Neural progenitor cell (in vitro differentiated cells): ENCODE data around the gene KRT5. TPM values are rescaled to one million over a fixed set of nuclear protein-coding genes. Genes with fewer than 3 reads are reported as not detected.

Experiments
- DNase-seq: peaks from one replicate; pipeline ENCODE4 v3.0.0-alpha.2; 2016; ENCODE audit warnings: low spot score
- H2AFZ ChIP-seq: fragments of 200-600 bp; sonication (generic); replicated peaks from 2 replicates; pipeline ENCODE4 v1.6.1; 2016; ENCODE audit warnings: antibody characterized with exemption
- H3F3A ChIP-seq: fragments of 200-600 bp; sonication (generic); 2 replicates; pipeline ENCODE4 v1.6.1; 2016; ENCODE audit warnings: antibody characterized with exemption, low read depth
- H3K27ac ChIP-seq: fragments of 200-600 bp; sonication (generic); 2 replicates; pipeline ENCODE4 v1.5.1; 2016; ENCODE audit warnings: mild to moderate bottlenecking
- H3K27me3 ChIP-seq: fragments of 200-600 bp; sonication (generic); 2 replicates; pipeline ENCODE4 v1.6.1; 2016; ENCODE audit warnings: mild to moderate bottlenecking, moderate library complexity
- H3K36me3 ChIP-seq: fragments of 200-600 bp; sonication (generic); 2 replicates; pipeline ENCODE4 v1.5.1; 2016
- H3K4me1 ChIP-seq: fragments of 200-600 bp; sonication (generic); 2 replicates; pipeline ENCODE4 v1.6.1; 2016; ENCODE audit warnings: mixed run types
- H3K4me2 ChIP-seq: fragments of 200-600 bp; sonication (generic); 2 replicates; pipeline ENCODE4 v1.6.1; 2016
- H3K4me3 ChIP-seq: fragments of 200-600 bp; sonication (generic); 2 replicates; pipeline ENCODE4 v1.5.1; 2016
- H3K79me2 ChIP-seq: fragments of 200-600 bp; sonication (generic); 2 replicates; pipeline ENCODE4 v1.6.1; 2016; ENCODE audit warnings: low read depth
- H3K9ac ChIP-seq: fragments of 200-600 bp; sonication (generic); 2 replicates; pipeline ENCODE4 v1.6.1; 2016
- H3K9me3 ChIP-seq: fragments of 200-600 bp; sonication (generic); 2 replicates; pipeline ENCODE4 v1.5.1; 2016; ENCODE audit warnings: low read depth
- H4K20me1 ChIP-seq: fragments of 200-600 bp; sonication (generic); 2 replicates; pipeline ENCODE4 v1.6.1; 2016; ENCODE audit warnings: low read depth
- H3K27ac Mint-ChIP-seq: 3 replicates; pipeline ENCODE4 v1.8.0; 2021; ENCODE audit warnings: mixed read lengths
- H3K27me3 Mint-ChIP-seq: 2 replicates; pipeline ENCODE4 v1.8.0; 2022; ENCODE audit warnings: low read depth, mild to moderate bottlenecking, inconsistent platforms, moderate library complexity, mixed read lengths; ENCODE audit not compliant: insufficient read depth
- H3K36me3 Mint-ChIP-seq: 3 replicates; pipeline ENCODE4 v1.8.0; 2021; ENCODE audit warnings: mixed read lengths
- H3K4me1 Mint-ChIP-seq: 3 replicates; pipeline ENCODE4 v1.8.0; 2021; ENCODE audit warnings: mixed read lengths
- H3K4me3 Mint-ChIP-seq: 3 replicates; pipeline ENCODE4 v1.8.0; 2021; ENCODE audit warnings: mild to moderate bottlenecking, moderate library complexity, mixed read lengths
- H3K9me3 Mint-ChIP-seq: 3 replicates; pipeline ENCODE4 v1.8.0; 2020; ENCODE audit warnings: mixed read lengths
- EZH2 ChIP-seq: fragments of 200-600 bp; sonication (generic); IDR thresholded peaks from 2 replicates; pipeline ENCODE4 v1.6.1; 2017; ENCODE audit warnings: antibody characterized with exemption, mild to moderate bottlenecking, moderate library complexity
- EZH2phosphoT487 ChIP-seq: fragments of 200-600 bp; sonication (generic); IDR thresholded peaks from 2 replicates; pipeline ENCODE4 v1.6.1; 2017; ENCODE audit warnings: antibody characterized with exemption
- total RNA-seq: library from RNA; depleted of rRNA; stranded (reverse); fragments of >200 nt; gene quantifications from 2 replicates; pipeline ENCODE4 v1.2.3, GENCODE V29; 2015; ENCODE audit warnings: low replicate concordance
- TF ChIP-seq, protein P1 (sequence below): fragments of 200-600 bp; sonication (generic); IDR thresholded peaks from 2 replicates; pipeline ENCODE4 v1.5.1; 2017; ENCODE audit warnings: antibody characterized with exemption, mild to moderate bottlenecking

KRT5 gene
- total RNA-seq, 1 donor from 2014 or later = not detected

DNA sequence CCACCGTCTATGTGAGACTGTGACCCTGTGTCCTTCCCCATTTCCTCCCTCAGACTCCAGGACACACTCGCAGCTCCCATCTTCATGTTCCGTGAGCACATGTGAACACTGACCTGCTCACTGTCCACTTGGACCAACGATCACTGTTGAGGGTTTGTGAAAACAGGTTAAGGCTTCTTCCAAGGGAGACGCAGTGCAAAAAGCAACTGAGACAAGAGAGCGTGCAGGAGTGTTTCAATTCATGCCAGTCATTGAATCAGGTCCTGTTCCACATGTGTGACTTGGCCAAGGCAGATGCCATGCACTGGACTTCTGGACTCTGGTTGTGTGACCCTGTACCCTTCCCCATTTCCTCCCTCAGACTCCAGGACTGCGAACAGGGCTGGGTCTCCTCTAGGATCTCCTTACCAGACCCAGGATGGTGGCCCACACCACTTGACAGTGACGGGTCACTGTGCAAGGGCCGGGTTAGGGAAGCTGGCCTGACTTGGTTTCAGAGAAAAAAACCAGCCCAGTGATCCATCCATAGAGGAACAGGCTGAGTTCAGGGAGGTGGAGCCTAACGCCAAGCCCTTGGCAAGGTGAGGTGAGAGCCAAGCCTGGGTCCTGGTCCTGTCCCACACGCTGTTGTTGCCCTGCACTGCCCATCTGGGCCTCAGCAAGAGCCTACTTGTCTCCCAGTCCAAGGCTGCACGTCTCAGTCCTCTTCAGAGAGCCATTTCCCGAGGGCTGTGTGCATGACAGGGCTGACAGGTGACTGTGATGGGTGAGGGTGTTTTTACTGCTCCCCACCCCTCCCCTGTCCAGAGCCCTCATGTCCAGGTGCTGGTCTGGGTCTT is 5.7 kb upstream of the KRT5 start:
- DNase-seq = no peak
- TF ChIP-seq, protein P1, sequence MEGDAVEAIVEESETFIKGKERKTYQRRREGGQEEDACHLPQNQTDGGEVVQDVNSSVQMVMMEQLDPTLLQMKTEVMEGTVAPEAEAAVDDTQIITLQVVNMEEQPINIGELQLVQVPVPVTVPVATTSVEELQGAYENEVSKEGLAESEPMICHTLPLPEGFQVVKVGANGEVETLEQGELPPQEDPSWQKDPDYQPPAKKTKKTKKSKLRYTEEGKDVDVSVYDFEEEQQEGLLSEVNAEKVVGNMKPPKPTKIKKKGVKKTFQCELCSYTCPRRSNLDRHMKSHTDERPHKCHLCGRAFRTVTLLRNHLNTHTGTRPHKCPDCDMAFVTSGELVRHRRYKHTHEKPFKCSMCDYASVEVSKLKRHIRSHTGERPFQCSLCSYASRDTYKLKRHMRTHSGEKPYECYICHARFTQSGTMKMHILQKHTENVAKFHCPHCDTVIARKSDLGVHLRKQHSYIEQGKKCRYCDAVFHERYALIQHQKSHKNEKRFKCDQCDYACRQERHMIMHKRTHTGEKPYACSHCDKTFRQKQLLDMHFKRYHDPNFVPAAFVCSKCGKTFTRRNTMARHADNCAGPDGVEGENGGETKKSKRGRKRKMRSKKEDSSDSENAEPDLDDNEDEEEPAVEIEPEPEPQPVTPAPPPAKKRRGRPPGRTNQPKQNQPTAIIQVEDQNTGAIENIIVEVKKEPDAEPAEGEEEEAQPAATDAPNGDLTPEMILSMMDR = no peak
- no peaks in the 10 kb centered on the region for H3K36me3 ChIP-seq
- H3K4me2 ChIP-seq = no peak overlapping the region
- H4K20me1 ChIP-seq = no peaks in the 10 kb centered on the region
- no peak overlapping the region for H3K4me3 ChIP-seq
- H3K79me2 ChIP-seq = no peaks in the 10 kb centered on the region
- H3K27me3 ChIP-seq = no peaks in the 10 kb centered on the region
- Mint-ChIP-seq H3K9me3 (no peaks in the 10 kb centered on the region), H3K36me3 (no peaks in the 10 kb centered on the region), H3K27ac (no peak overlapping the region), H3K4me3 (no peak overlapping the region), H3K27me3 (peaks cover 9% of the 10 kb centered on the region), H3K4me1 (peaks cover 11% of the 10 kb centered on the region)
- no peak overlapping the region for H2AFZ ChIP-seq
- H3K9me3 ChIP-seq = no peaks in the 10 kb centered on the region
- no peak overlapping the region for H3K27ac ChIP-seq
- no peak overlapping the region for H3K9ac ChIP-seq
- H3K4me1 ChIP-seq = no peaks in the 10 kb centered on the region
- no peaks in the 10 kb centered on the region for H3F3A ChIP-seq

DNA sequence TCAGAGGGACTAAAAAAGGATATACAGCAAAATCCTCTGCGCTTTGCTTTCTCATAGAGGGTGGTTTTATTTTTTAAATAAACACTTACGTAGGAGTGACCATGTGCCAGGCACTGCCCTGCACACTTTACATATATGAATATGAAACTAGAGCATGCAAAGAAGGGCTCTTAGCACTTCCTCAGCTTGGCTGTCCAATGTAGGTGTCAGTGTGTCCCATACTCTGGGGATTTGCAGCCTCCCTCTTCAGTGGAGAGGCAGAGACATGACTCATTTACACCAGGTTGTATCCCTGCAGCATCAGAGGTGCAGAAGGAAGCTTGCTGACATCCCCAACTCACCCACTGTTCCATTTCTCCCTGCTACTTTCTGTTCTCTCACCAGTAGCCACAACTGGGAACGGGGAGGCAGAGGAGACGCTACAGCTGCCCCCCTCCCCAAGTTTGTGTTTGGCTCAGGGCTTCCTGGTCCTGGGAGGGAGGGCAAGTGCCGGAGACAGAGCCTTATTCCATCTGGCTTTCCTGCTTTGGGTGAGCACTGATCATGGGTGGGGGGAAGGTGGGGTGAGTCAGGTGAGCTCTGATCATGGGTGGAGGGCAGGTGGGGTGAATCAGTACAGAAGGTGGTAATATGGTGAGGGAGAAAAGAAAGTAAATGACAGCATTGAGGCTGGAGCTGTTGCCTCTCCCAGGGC is 4.9 kb upstream of the KRT5 start:
- Histone ChIP-seq H3K9ac (no peak overlapping the region), H2AFZ (no peak overlapping the region), H3K4me2 (no peak overlapping the region), H4K20me1 (no peaks in the 10 kb centered on the region), H3K27ac (no peak overlapping the region), H3K4me1 (no peaks in the 10 kb centered on the region), H3K79me2 (no peaks in the 10 kb centered on the region), H3K27me3 (no peaks in the 10 kb centered on the region), H3K36me3 (no peaks in the 10 kb centered on the region), H3K4me3 (no peak overlapping the region), H3F3A (no peaks in the 10 kb centered on the region), H3K9me3 (no peaks in the 10 kb centered on the region)
- no peak for DNase-seq
- no peak overlapping the region for H3K4me3 Mint-ChIP-seq
- peaks cover 12% of the 10 kb centered on the region for H3K27me3 Mint-ChIP-seq
- H3K4me1 Mint-ChIP-seq = peaks cover 6% of the 10 kb centered on the region
- no peaks in the 10 kb centered on the region for H3K36me3 Mint-ChIP-seq
- TF ChIP-seq EZH2 = no peak
- TF ChIP-seq, protein P1 = no peak
- TF ChIP-seq EZH2phosphoT487 = no peak
- no peaks in the 10 kb centered on the region for H3K9me3 Mint-ChIP-seq
- no peak overlapping the region for H3K27ac Mint-ChIP-seq

DNA sequence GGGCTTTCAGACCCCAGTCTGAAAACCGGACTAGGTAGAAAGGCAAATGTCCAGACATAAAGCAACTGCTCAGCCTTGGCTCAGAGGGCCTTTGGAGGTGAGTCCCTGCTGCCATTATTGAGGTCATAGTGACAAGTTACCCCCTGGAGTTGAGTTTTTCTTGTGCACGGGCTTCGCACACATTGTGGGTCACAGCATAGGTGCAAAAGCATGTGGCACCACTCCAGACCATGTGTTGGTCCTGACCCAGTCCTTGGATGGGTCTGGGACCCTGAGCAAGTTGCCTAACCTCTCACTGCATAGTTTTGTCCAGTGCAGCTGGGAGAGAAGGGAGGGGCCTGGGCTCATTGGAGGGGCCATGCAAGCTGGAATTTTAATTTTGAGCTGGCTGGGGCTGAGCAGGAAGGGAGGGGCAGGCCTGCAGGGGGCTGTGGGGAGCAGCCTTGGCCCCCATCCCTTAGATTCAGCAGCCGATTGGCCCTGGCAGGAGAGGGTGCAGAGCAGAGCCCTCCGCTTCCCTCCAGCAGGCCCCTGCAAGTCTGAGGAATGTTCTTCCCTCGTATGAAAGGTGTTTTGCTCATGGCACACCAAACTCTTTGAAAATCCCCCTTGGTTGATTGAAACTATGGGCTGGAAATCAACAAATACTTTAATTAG is 4.2 kb upstream of the KRT5 start:
- H3K36me3 Mint-ChIP-seq = no peaks in the 10 kb centered on the region
- no peak for DNase-seq
- no peak overlapping the region for H3K4me3 Mint-ChIP-seq
- Histone ChIP-seq H3K36me3 (no peaks in the 10 kb centered on the region), H3K4me1 (no peaks in the 10 kb centered on the region), H3F3A (no peaks in the 10 kb centered on the region), H3K79me2 (no peaks in the 10 kb centered on the region), H3K9ac (no peak overlapping the region), H3K4me2 (no peak overlapping the region), H4K20me1 (no peaks in the 10 kb centered on the region), H2AFZ (no peak overlapping the region), H3K27me3 (no peaks in the 10 kb centered on the region), H3K27ac (no peak overlapping the region), H3K9me3 (no peaks in the 10 kb centered on the region), H3K4me3 (no peak overlapping the region)
- peaks cover 12% of the 10 kb centered on the region for H3K27me3 Mint-ChIP-seq
- H3K27ac Mint-ChIP-seq = no peak overlapping the region
- H3K9me3 Mint-ChIP-seq = no peaks in the 10 kb centered on the region
- H3K4me1 Mint-ChIP-seq = peaks cover 6% of the 10 kb centered on the region
- TF ChIP-seq EZH2phosphoT487 = no peak
- TF ChIP-seq, protein P1 = no peak
- TF ChIP-seq EZH2 = no peak
